Endothelial cell of umbilical vein (primary cell): ENCODE results near the gene LRP1. TPM values are rescaled to one million over a fixed set of nuclear protein-coding genes. Genes with fewer than 3 reads are reported as not detected.

Experiments used
- BruUV-seq: library from RNA; stranded (reverse); fragments of 400-500 nt; replicated peaks from 2 replicates; lab custom pipeline; 2021; lab: Mats Ljungman, UMichigan
- CTCF ChIA-PET: fragments of 300-600, 350-600 bp; sonication (Branson Sonifier 250); formaldehyde crosslinking; loops from one replicate; lab custom pipeline; 2021; ENCODE audit warnings: antibody characterized with exemption, inconsistent platforms; lab: Charles Lee
- POLR2A ChIA-PET: fragments of 300-600, 350-600 bp; sonication (Branson Sonifier 250); formaldehyde crosslinking; loops from one replicate; lab custom pipeline; 2021; ENCODE audit warnings: antibody characterized with exemption, inconsistent platforms; lab: Charles Lee
- DNase-seq: peaks from one replicate; pipeline ENCODE4 v3.0.0-alpha.2; 2011; ENCODE audit warnings: low read depth, low spot score
- FAIRE-seq: peaks from 2 replicates; lab custom pipeline; 2011; peaks lifted over from hg19 to GRCh38; lab: Jason Lieb, UNC
- H2AFZ ChIP-seq: 2 replicates; pipeline ENCODE4 v1.6.0; 2012; ENCODE audit warnings: low read depth, low read length, control low read depth, inconsistent platforms
- H3K27ac ChIP-seq: 2 replicates; pipeline ENCODE4 v1.5.1; 2011; ENCODE audit warnings: low read depth, mild to moderate bottlenecking, control low read depth, low read length, moderate library complexity; ENCODE audit not compliant: insufficient read depth
- H3K27me3 ChIP-seq, 2 experiments: 2 replicates each; pipeline versions ENCODE4 v1.6.0 to v1.6.1; 2011; ENCODE audit warnings: low read length in 2 of 2, mixed read lengths in 1 of 2; ENCODE audit not compliant: control insufficient read depth in 2 of 2, insufficient read depth in 2 of 2
- H3K36me3 ChIP-seq, 2 experiments: 2 replicates in 1 of 2; 3 replicates in 1 of 2; pipeline ENCODE4 v1.5.1; 2011; ENCODE audit warnings: low read length in 2 of 2, mild to moderate bottlenecking in 1 of 2, moderate library complexity in 1 of 2; ENCODE audit not compliant: control insufficient read depth in 2 of 2, insufficient read depth in 2 of 2; ENCODE audit errors: extremely low read depth in 1 of 2
- H3K4me1 ChIP-seq: 3 replicates; pipeline ENCODE4 v1.5.1; 2011; ENCODE audit warnings: mild to moderate bottlenecking, low read length; ENCODE audit not compliant: control insufficient read depth, insufficient read depth; ENCODE audit errors: extremely low read depth
- H3K4me2 ChIP-seq: 2 replicates; pipeline ENCODE4 v1.6.1; 2011; ENCODE audit warnings: low read length, control low read depth, mixed read lengths; ENCODE audit not compliant: insufficient read depth
- H3K4me3 ChIP-seq, 3 experiments: fragments of 200-600 bp in 1 of 3; sonication (generic), shearing (Covaris generic) in 1 of 3; replicated peaks in 1 of 3; 2 replicates each; pipeline ENCODE4 v1.5.1; 2011 to 2016; ENCODE audit warnings: control low read depth in 3 of 3, low read length in 3 of 3, mild to moderate bottlenecking in 2 of 3, inconsistent platforms in 1 of 3, low read depth in 1 of 3, moderate library complexity in 1 of 3; ENCODE audit not compliant: insufficient read depth in 1 of 3
- H3K79me2 ChIP-seq: 2 replicates; pipeline ENCODE4 v1.6.0; 2012; ENCODE audit warnings: low read length, inconsistent platforms; ENCODE audit not compliant: control insufficient read depth, insufficient read depth
- H3K9ac ChIP-seq: replicated peaks from 2 replicates; pipeline ENCODE3; 2011; ENCODE audit warnings: low read length, control low read depth; ENCODE audit not compliant: insufficient read depth; ENCODE audit errors: extremely low read depth
- H3K9me1 ChIP-seq: replicated peaks from 3 replicates; pipeline ENCODE4 v1.6.0; 2011; ENCODE audit warnings: mild to moderate bottlenecking, low read length; ENCODE audit not compliant: control insufficient read depth, insufficient read depth; ENCODE audit errors: extremely low read depth
- H3K9me3 ChIP-seq: replicated peaks from 2 replicates; pipeline ENCODE4 v1.5.1; 2012; ENCODE audit warnings: low read length, inconsistent platforms; ENCODE audit not compliant: control insufficient read depth, insufficient read depth
- H4K20me1 ChIP-seq: replicated peaks from 2 replicates; pipeline ENCODE3; 2011; ENCODE audit warnings: mild to moderate bottlenecking, low read length; ENCODE audit not compliant: control insufficient read depth, insufficient read depth; ENCODE audit errors: extremely low read depth
- EZH2 ChIP-seq: IDR thresholded peaks from 2 replicates; pipeline ENCODE4 v1.6.1; 2012; ENCODE audit warnings: borderline replicate concordance, low read depth, mild to moderate bottlenecking, moderate library complexity, low read length, inconsistent platforms; ENCODE audit not compliant: severe bottlenecking
- FOS ChIP-seq: IDR thresholded peaks from 2 replicates; pipeline ENCODE4 v1.6.1; 2011; ENCODE audit warnings: mild to moderate bottlenecking, low read length, moderate library complexity, borderline replicate concordance; ENCODE audit not compliant: insufficient read depth
- GATA2 ChIP-seq: IDR thresholded peaks from 2 replicates; pipeline ENCODE4 v1.7.0; 2011; ENCODE audit warnings: low read depth, mild to moderate bottlenecking, moderate library complexity, mixed read lengths, low read length; ENCODE audit not compliant: insufficient read length, insufficient read depth
- JUN ChIP-seq: IDR thresholded peaks from 2 replicates; pipeline ENCODE4 v1.6.1; 2011; ENCODE audit warnings: borderline replicate concordance, low read depth; ENCODE audit not compliant: insufficient read length, insufficient read depth
- MYC ChIP-seq: IDR thresholded peaks from one replicate; pipeline ENCODE4 v1.6.1; 2011; ENCODE audit warnings: mild to moderate bottlenecking, low read depth, low read length
- POLR2A ChIP-seq: IDR thresholded peaks from 2 replicates; pipeline ENCODE4 v1.6.1; 2012; ENCODE audit warnings: low read depth, mild to moderate bottlenecking, control low read depth, low read length
- POLR2AphosphoS5 ChIP-seq: IDR thresholded peaks from 2 replicates; pipeline ENCODE4 v1.6.1; 2012; ENCODE audit warnings: low read depth, mild to moderate bottlenecking, control low read depth, low read length, moderate library complexity; ENCODE audit not compliant: insufficient read depth
- dilution Hi-C: fragments of 300-500 bp; cut with MboI; formaldehyde crosslinking; loops from one replicate; pipeline ENCODE4 v1.15.0; 2019; ENCODE audit warnings: low sequenced_read_pairs; ENCODE audit not compliant: extremely low pct_ligation_motif_present
- intact Hi-C: fragments of 100-400 bp; cut with micrococcal nuclease; formaldehyde crosslinking; loops from one replicate; pipeline ENCODE4 v1.10.0; 2022
- polyA plus RNA-seq, 4 experiments: library from polyadenylated mRNA; depleted of rRNA in 3 of 4; stranded (reverse) in 3 of 4; unstranded in 1 of 4; fragments of >200 nt; gene quantifications; 2 replicates each; pipeline versions ENCODE4 v1.2.1 to v1.2.3, GENCODE V29; 2011 to 2012; ENCODE audit warnings: missing spikeins in 1 of 4
- total RNA-seq: library from RNA; stranded (reverse); gene quantifications from 2 replicates; pipeline ENCODE4 v1.2.3, GENCODE V29; 2021
- TF ChIP-seq, protein P1 (sequence below): IDR thresholded peaks from 2 replicates; pipeline ENCODE4 v1.6.1; 2011; ENCODE audit not compliant: insufficient read depth, insufficient read length
- TF ChIP-seq, protein P2 (sequence below), 2 donors: IDR thresholded peaks; 1 replicate in 1 of 2; 2 replicates in 1 of 2; pipeline ENCODE4 v1.5.1; 2011; ENCODE audit warnings: low read length in 2 of 2, mild to moderate bottlenecking in 2 of 2, moderate library complexity in 2 of 2, control low read depth in 1 of 2, inconsistent platforms in 1 of 2, low read depth in 1 of 2; ENCODE audit not compliant: insufficient read depth in 1 of 2; ENCODE audit errors: extremely low read depth in 1 of 2

The LRP1 gene
- total and polyA plus RNA-seq, 2 donors (not counting 3 experiments of a cell fraction or from before 2014, with no cell fraction given) = 1.6 to 4.6 TPM

DNA sequence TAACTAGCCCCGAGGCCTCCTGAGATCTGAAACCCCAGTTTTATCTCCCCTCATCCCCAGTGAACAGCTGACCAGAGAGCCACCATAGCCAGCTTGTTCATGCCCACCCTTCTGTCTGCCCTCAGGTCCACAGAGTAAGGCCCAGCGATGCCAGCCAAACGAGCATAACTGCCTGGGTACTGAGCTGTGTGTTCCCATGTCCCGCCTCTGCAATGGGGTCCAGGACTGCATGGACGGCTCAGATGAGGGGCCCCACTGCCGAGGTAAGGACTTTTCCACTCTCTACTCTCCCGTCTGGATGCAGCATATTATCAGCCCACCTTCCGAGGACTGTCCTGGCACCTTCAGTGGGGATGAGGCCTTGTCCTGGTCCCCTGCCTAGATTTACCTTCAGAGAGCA lies 13.0 kb downstream of the LRP1 start:
- Histone ChIP-seq H3K36me3 (no peaks in the 10 kb centered on the region), H3K9me1 (no peaks in the 10 kb centered on the region), H3K79me2 (no peaks in the 10 kb centered on the region), H4K20me1 (no peaks in the 10 kb centered on the region), H3K27me3 (peaks cover 4 to 10% of the 10 kb centered on the region in 2 experiments), H3K4me2 (no peak overlapping the region), H2AFZ (no peak overlapping the region), H3K4me3 (no peak overlapping the region), H3K9me3 (no peaks in the 10 kb centered on the region), H3K4me1 (no peaks in the 10 kb centered on the region), H3K9ac (no peak overlapping the region), H3K27ac (no peak overlapping the region)
- CTCF ChIA-PET = interaction anchor here (1.2 to 1.7 kb wide), 3 partner anchors 16 to 35 kb away, joined by 3 to 6 read pairs (median 4); no protein-coding TSS in a partner anchor
- no peak for TF ChIP-seq FOS
- TF ChIP-seq, protein P1, sequence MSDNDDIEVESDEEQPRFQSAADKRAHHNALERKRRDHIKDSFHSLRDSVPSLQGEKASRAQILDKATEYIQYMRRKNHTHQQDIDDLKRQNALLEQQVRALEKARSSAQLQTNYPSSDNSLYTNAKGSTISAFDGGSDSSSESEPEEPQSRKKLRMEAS = no peak
- no peak for TF ChIP-seq POLR2A
- dilution Hi-C loops = no loop called here
- DNase-seq = no peak
- FAIRE-seq = no peak
- BruUV-seq = no TSS peak
- intact Hi-C loops = no loop called here
- POLR2A ChIA-PET = no interaction called here

- Histone ChIP-seq H3K79me2 (no peaks in the 10 kb centered on the region), H3K27me3 (peaks cover 4 to 10% of the 10 kb centered on the region in 2 experiments), H3K36me3 (no peaks in the 10 kb centered on the region), H3K27ac (no peak overlapping the region), H3K4me1 (no peaks in the 10 kb centered on the region), H3K4me2 (no peak overlapping the region), H3K9me1 (no peaks in the 10 kb centered on the region), H3K9me3 (no peaks in the 10 kb centered on the region), H3K4me3 (no peak overlapping the region), H3K9ac (no peak overlapping the region), H2AFZ (no peak overlapping the region), H4K20me1 (no peaks in the 10 kb centered on the region)
- TF ChIP-seq FOS (no peak), POLR2A (no peak), MYC (no peak), EZH2 (no peak), JUN (no peak), GATA2 (no peak), POLR2AphosphoS5 (no peak)
- TF ChIP-seq, protein P2, sequence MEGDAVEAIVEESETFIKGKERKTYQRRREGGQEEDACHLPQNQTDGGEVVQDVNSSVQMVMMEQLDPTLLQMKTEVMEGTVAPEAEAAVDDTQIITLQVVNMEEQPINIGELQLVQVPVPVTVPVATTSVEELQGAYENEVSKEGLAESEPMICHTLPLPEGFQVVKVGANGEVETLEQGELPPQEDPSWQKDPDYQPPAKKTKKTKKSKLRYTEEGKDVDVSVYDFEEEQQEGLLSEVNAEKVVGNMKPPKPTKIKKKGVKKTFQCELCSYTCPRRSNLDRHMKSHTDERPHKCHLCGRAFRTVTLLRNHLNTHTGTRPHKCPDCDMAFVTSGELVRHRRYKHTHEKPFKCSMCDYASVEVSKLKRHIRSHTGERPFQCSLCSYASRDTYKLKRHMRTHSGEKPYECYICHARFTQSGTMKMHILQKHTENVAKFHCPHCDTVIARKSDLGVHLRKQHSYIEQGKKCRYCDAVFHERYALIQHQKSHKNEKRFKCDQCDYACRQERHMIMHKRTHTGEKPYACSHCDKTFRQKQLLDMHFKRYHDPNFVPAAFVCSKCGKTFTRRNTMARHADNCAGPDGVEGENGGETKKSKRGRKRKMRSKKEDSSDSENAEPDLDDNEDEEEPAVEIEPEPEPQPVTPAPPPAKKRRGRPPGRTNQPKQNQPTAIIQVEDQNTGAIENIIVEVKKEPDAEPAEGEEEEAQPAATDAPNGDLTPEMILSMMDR (IDR thresholded peaks at IDR 0.05; ENCODE audit: extremely low read depth in 1 of 2, insufficient read depth in 1 of 2, low read depth in 1 of 2, low read length in 2 of 2) = no peak
- TF ChIP-seq, protein P1 = no peak
- CTCF ChIA-PET = interaction anchor here (0.7 to 1.7 kb wide), 3 partner anchors 18 to 34 kb away, joined by 3 to 6 read pairs (median 4); no protein-coding TSS in a partner anchor
- FAIRE-seq = no peak
- intact Hi-C loops = no loop called here
- no peak for DNase-seq
- dilution Hi-C loops = no loop called here
- no TSS peak for BruUV-seq
- POLR2A ChIA-PET = no interaction called here
Measured at GRCh38 chr12:57142121-57142520, 13.8 kb downstream of the LRP1 start.
